GM18511 (cell line): ENCODE measurements around the gene LTBP1.
"Not testable (repeated sequence)": the region's sequence is repeated elsewhere in the genome, so short reads cannot be mapped to it uniquely, and the experiment has no call there.

Experiments used
- ATAC-seq: cut with Tn5 transposase; IDR thresholded peaks from one replicate; pipeline ENCODE4 v1.9.1; 2021; ENCODE audit warnings: mild to moderate bottlenecking, moderate library complexity; ENCODE audit not compliant: unreplicated experiment

LTBP1 gene

GRCh38 chr2:33033606-33034081 lies 86.9 kb downstream of the LTBP1 start:
- no peak for ATAC-seq

- ATAC-seq: no peak
Measured at GRCh38 chr2:33034784-33035183, 88.0 kb downstream of the LTBP1 start.

DNA sequence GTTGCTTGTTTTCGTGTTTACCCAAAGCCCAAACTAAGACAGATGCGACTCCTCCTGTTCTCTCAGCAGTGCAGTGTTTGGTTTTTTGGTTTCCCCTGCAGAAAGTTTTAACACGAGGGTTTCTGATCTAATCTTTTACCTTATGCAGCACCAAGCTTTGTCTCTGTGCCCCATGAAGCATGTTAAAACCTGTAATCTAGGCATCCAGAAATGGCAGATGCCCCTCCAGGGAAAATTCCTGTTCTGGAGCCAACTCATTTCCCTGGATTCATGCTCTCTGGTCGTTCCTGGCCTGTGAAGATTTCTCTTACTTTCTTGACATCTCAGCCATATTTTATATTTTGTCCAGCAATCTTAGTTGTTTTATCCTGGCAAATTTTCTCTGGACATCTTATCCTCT lies 91.5 kb downstream of the LTBP1 start:
- ATAC-seq: no peak

DNA sequence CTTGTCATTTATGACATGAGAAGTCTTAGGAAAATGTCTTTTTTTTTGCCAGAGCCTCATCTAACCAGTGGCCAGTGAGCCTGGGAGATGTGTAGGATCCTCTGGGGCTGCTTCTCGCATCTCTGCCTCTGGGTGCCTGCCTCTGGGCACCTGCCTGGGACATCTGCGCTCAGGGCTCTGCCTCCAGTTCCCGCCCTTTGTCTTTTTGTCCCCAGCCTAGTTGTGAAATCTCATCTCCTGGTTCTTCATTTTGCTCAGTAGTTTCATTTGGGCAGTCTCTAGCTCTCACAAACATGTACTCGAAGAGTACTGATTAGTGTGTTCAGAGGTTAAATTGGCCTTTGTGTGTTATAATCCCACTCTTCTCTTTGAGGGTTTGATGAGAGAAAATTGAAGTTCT lies 92.0 kb downstream of the LTBP1 start:
- no peak for ATAC-seq

GRCh38 chr2:33040541-33040940 lies 93.8 kb downstream of the LTBP1 start:
- ATAC-seq: no peak

DNA sequence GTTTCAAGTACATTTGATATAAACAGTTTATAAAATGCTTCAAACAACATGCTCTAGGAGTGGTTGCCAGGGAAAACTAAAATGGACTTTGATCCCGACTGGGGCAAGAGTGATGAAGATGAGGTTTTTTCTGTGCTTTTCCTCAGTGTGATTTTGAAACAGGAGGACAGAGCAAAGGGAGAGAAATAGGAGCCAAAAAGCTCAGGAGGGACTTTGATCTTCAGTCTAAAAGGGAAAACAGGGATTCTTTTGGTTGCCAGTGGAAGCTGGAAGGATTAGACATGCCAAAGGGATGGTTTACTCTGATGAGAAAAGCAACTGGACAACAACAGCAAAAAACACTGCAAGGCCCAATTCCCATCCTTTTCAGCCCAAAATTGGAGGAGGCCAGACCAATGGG lies 95.5 kb downstream of the LTBP1 start:
- ATAC-seq: no peak

GRCh38 chr2:33042819-33043218 lies 96.1 kb downstream of the LTBP1 start:
- ATAC-seq: no peak

DNA sequence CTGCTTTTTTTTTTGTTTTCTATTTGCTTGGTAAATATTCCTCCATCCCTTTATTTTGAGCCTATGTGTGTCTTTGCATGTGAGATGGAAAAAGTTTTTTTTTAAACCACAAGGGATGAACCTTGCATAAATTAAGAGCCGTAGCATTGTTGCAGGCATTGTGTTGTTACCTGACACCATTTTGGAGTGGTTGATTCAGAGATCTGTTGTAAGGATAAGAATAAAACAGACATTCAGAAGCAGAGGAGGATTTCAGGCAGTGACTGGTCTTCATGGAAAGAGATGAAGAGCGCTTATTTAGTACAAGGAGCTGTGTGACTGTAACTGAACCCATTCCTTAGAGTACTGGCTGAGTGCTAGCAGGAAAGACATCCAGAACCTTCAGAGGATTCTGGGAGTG lies 101.2 kb downstream of the LTBP1 start:
- no peak for ATAC-seq

DNA sequence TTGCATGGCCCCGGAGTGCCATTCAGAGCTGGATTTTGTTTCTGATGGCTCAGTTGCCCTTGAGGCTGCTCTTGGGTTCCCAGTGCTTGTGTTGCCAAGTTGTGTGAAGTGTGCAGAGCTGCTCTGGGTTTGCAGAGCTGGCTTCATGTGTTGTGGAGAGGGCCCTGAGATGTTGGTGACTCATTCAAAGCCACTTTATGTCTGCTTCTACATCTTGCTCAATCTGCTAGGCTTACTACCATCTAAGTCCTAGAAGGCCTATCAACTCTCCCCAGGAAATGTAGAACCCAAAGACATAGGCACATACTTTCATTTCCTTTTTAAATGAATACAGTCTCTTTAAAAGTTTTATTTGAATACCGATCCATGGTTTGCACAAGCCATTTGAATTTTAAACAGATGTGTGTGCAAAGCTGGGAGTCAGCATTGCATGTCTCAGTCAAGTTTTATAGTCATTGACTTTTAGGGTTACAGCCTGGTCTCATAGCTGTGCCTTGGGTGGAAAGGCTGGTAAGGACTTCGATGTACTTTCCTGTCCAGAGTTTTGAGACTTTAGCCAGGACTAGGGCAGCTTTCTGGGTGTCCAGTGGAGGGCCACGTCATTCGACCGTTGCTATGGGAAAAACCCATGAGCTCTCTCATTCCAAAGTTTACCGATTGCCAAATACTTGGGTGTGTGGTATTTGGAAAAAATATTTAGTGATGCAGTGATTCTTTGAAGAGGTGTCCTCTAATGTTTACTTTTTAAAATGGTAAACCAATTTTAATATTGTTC lies 105.0 kb downstream of the LTBP1 start:
- ATAC-seq: no peak

DNA sequence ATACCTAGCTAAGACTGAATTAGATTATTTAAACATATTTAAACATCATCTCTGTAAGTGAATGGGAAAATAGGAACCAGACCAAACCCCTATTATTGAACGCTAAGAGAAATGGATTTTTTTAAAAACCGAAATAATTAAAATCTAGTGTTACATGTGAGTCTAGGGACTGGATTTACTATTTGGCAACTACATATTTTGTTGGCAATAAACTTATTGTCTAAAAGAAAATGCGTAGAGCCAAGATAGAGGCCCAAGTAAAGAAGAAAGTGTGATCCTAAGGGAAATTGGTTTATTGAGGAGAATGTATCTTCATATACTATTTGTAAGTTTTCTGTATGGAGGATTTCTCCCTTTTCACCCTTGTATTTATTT lies 105.6 kb downstream of the LTBP1 start:
- ATAC-seq: no peak

DNA sequence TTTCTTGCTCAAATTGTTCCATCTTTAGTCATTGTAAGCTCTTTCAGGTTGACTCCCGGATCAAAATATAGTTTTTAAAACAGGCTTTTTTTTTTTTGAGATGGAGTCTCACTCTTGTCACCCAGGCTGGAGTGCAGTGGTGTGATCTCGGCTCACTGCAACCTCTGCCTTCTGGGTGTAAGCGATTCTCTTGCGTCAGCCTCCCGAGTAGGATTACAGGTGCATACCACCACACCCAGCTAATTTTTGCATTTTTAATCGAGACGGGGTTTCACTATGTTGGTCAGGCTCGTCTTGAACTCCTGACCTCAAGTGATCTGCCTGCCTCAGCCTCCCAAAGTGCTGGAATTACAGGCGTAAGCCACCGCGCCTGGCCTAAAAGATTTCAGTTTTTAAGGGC lies 106.0 kb downstream of the LTBP1 start:
- not testable (repeated sequence) for ATAC-seq

GRCh38 chr2:33056170-33056569 lies 109.4 kb downstream of the LTBP1 start:
- ATAC-seq: no peak

DNA sequence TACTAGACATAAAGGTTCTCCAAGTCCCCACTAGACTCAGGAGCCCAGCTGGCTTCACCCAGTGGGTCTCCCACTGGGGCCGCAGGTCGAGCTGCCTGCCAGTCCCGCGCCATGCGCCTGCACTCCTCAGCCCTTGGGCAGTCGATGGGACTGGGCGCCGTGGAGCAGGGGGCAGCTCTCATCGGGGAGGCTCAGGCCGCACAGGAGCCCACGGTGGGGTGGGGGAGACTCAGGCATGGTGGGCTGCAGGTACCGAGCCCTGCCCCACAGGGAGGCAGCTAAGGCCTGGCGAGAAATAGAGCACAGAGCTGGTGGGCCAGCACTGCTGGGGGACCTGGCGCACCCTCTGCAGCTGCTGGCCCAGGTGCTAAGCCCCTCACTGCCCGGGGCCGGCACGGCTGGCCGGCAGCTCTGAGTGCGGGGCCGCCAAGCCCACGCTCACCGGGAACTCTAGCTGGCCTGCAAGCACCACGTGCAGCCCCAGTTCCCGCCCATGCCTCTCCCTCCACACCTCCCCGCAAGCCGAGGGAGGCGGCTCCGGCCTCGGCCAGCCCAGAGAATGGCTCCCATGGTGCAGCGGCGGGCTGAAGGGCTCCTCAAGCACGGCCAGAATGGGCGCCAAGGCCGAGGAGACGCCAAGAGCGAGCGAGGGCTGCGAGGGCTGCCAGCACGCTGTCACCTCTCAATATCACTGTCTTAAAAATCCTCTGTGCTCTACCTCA lies 110.7 kb downstream of the LTBP1 start:
- ATAC-seq: not testable (repeated sequence)

GRCh38 chr2:33058716-33059470 lies 112.1 kb downstream of the LTBP1 start:
- ATAC-seq: no peak

- ATAC-seq: no peak
Measured at GRCh38 chr2:33059471-33060156, 112.9 kb downstream of the LTBP1 start.

DNA sequence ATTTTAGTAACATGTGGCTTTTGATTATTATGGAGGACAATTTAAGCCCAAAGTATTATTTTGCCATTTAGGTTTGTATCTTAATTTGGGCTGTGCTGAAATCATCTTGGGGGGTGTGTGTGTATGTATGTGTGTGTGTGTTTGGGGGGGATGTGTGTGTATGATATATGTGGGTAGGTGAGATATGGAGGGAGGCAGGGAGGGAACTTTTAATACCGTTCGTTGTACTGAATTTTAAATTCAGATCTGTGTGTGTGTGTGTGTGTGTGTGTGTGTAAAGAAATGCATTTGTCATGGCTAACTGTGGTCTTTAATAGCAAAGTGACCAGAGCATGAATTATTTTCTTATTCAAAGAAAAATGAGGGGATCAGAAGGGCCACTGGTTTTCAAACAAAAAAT lies 113.7 kb downstream of the LTBP1 start:
- ATAC-seq: no peak

DNA sequence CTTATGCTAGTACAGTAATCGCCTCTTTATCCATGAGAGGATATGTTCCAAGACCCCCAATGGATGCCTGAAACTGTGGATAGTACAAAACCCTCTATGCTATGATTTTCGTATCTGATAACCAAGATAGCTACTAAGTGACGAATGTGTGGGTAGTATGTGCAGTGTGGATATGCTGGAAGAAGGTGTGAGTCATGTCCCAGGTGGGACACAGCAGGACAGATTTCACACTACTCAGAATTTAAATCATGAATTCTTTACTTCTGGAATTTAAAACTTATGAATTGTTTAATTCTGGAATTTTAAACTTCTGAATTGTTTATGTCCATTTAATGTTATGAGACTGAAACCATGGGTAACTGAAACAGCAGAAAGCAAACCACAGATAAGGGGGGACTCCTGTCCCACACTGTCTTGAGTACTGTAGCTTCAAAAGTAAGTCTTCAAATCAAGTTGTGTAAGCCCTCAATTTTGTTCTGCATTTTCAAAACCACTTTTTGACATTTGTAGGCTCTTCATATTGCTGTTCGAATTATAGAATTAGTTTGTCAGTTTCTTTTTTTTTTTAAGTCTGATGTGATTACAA lies 116.0 kb downstream of the LTBP1 start:
- ATAC-seq: no peak

- ATAC-seq: no peak
Measured at GRCh38 chr2:33064349-33064801, 117.6 kb downstream of the LTBP1 start.

DNA sequence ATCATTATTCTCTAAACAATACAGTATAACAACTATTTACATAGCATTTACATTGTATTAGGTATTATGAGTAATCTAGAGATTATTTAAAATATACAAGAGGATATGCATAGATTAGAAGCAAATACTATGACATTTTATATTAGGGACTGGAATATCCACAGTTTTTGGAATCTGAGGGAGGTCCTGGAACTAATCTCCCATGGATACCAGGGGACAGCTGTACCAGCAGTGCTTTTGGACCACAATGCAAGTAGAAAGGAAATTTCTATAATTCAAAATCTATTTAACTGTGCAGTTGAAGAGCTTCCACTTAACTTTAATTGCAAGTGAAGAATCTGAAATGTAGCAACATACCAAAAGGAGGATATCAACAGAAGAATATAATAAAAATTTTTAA lies 120.8 kb downstream of the LTBP1 start:
- no peak for ATAC-seq

GRCh38 chr2:33068261-33068660 lies 121.5 kb downstream of the LTBP1 start:
- ATAC-seq: no peak
